HFFc6 (cell line): ENCODE measurements around the gene TFAP2D. TPM values are rescaled to one million over a fixed set of nuclear protein-coding genes. Genes with fewer than 3 reads are reported as not detected.

Experiments used
- DNase-seq: peaks from one replicate; pipeline ENCODE4 v3.0.0-alpha.2; 2018
- H3K27ac Mint-ChIP-seq: 2 replicates; pipeline ENCODE4 v1.8.0; 2020; ENCODE audit warnings: mild to moderate bottlenecking, mixed read lengths
- H3K27me3 Mint-ChIP-seq: 2 replicates; pipeline ENCODE4 v1.8.0; 2021; ENCODE audit warnings: mild to moderate bottlenecking, moderate library complexity, mixed read lengths; ENCODE audit not compliant: insufficient read depth
- H3K36me3 Mint-ChIP-seq: 2 replicates; pipeline ENCODE4 v1.8.0; 2021; ENCODE audit warnings: low read depth, mixed read lengths
- H3K4me1 Mint-ChIP-seq: 2 replicates; pipeline ENCODE4 v1.8.0; 2020; ENCODE audit warnings: low read depth, mixed read lengths
- H3K4me3 Mint-ChIP-seq: 2 replicates; pipeline ENCODE4 v1.8.0; 2020; ENCODE audit warnings: mild to moderate bottlenecking, moderate library complexity, mixed read lengths
- H3K9me3 Mint-ChIP-seq: 2 replicates; pipeline ENCODE4 v1.8.0; 2020; ENCODE audit warnings: mild to moderate bottlenecking, mixed read lengths
- total RNA-seq, 6 experiments: library from RNA; stranded (reverse); fragmentation: NEBNext Ultra II Directional; extraction: Animal tissue kit (Norgen Biotek cat#: 25700); gene quantifications; 2 replicates in 1 of 6; 3 replicates in 5 of 6; pipeline ENCODE4 v1.2.3, GENCODE V29; 2021
- TF ChIP-seq, protein P1 (sequence below): fragments of 200-600 bp; sonication (generic); IDR thresholded peaks from 2 replicates; pipeline ENCODE4 v1.5.0; 2021; ENCODE audit warnings: antibody characterized with exemption, mild to moderate bottlenecking

Gene TFAP2D
- total RNA-seq, 6 experiments from 2014 or later: not detected

- no peaks in the 10 kb centered on the region for H3K9me3 Mint-ChIP-seq
- H3K36me3 Mint-ChIP-seq: no peaks in the 10 kb centered on the region
- H3K4me3 Mint-ChIP-seq: no peak within 1 kb of the TSS
- TF ChIP-seq, protein P1, sequence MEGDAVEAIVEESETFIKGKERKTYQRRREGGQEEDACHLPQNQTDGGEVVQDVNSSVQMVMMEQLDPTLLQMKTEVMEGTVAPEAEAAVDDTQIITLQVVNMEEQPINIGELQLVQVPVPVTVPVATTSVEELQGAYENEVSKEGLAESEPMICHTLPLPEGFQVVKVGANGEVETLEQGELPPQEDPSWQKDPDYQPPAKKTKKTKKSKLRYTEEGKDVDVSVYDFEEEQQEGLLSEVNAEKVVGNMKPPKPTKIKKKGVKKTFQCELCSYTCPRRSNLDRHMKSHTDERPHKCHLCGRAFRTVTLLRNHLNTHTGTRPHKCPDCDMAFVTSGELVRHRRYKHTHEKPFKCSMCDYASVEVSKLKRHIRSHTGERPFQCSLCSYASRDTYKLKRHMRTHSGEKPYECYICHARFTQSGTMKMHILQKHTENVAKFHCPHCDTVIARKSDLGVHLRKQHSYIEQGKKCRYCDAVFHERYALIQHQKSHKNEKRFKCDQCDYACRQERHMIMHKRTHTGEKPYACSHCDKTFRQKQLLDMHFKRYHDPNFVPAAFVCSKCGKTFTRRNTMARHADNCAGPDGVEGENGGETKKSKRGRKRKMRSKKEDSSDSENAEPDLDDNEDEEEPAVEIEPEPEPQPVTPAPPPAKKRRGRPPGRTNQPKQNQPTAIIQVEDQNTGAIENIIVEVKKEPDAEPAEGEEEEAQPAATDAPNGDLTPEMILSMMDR: no peak
- H3K27me3 Mint-ChIP-seq: peaks cover 48% of the 10 kb centered on the region
- DNase-seq: no peak
- no peak within 1 kb of the TSS for H3K27ac Mint-ChIP-seq
- peaks cover 10% of the 10 kb centered on the region for H3K4me1 Mint-ChIP-seq
These were observed 105.3 kb downstream of the TFAP2D start, which contains the start of gene TFAP2B for GRCh38 chr6:50818673-50819072. TSS of gene TFAP2B (plus strand) at chr6:50818871. CDS start at chr6:50818892, 21 bp downstream.

DNA sequence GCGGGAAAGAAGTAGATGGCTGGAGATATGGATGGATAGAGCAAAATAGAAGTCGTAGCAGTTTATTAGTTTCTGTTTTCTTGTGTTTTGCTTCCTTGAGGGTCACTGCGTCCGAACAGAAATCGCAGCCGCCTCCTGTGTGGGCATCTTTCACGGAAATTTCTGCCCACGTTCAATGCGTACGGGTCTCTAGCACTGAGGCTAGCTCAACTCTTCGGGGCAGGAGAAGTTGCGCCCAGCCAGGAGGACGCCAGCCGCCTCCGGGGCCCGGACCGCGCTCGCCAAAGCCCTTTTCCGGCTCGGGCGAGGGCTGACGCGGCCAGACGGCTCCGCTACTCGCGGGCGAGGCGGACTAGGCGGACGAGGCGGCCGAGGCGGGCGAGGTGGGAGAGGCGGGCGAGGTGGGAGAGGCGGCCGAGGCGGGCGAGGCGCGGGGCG, 106.2 kb downstream of the TFAP2D start:
- no peak overlapping the region; the same call in 1 of the 2 replicates for H3K4me3 Mint-ChIP-seq
- H3K27me3 Mint-ChIP-seq: peaks cover 53% of the 10 kb centered on the region
- TF ChIP-seq, protein P1: no peak

DNA sequence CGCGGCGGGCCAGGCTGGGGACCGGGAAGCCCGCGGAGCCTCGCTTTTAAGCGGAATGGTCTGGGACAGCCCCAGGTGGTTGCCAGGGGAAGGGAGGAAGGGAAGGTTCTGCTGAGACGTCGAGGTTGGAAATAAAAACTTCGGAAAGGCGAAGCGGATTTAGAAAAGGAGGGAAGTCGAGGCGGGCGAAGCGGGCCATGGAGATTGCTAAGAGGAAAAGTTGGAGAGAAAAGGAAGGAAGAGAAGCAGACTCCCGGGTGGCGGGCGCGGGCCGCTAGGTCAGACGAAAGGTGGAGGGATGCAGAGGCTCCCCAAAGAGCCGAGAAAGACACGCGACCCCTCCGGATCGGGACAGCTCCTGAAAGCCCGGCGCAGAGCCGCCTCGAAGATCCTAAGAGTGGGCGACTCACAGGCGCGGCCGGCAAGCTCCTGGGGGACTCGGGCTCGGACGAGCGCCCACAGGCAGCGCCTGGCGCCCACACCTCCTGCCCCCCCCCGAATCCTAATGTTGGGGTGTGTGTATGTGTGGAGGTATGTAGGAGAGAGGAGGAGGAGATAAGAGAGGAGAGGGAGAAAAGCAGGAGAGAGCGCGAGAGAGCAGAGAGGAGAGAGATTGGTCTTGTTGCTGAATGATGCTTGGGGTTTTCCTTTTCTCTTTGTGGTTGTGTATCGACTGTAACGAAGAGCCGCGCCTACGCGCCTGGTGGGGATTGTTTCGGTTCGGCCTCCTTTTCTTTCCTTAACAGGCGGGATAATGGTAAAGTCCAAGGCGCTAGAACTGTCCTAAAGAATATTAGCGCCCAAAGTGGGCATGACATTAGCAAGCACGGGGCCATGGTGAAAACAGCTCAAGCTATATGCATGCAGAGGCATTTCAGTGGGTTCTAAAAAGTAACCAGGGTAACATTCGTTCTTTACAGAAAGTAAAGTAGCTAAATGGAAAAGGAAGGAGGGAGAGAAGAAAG, 106.9 kb downstream of the TFAP2D start:
- Mint-ChIP-seq H3K36me3 (no peaks in the 10 kb centered on the region), H3K4me3 (peak overlapping the region; percentile 45; the same call in 1 of the 2 replicates), H3K4me1 (peaks cover 10% of the 10 kb centered on the region), H3K27ac (no peak overlapping the region), H3K27me3 (peaks cover 59% of the 10 kb centered on the region), H3K9me3 (no peaks in the 10 kb centered on the region)
- TF ChIP-seq, protein P1: no peak
- no peak for DNase-seq

More for the DNA sequence above, 106.2 kb downstream of the TFAP2D start:
- Mint-ChIP-seq H3K36me3 (no peaks in the 10 kb centered on the region), H3K27ac (no peak overlapping the region), H3K9me3 (no peaks in the 10 kb centered on the region), H3K4me1 (peaks cover 10% of the 10 kb centered on the region)
- no peak for DNase-seq

DNA sequence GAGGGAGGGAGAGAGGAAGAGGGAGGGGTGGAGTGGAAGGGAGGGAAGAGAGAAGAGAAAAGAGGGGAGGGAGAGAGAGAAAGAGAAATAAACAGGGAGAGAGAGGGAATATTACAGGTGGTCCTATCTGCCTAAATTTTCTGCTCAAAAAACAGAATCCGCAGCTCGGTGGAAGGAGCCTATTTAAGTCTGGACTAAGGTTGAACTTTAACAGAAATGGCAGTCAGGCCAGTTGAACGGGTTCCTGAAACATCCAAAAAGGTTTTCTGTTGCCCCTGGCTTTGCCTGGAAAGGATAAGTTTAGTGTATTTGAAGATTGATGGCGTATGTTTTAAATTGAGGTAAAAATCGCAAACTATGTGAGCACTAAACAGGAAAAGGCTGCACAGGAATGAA, 107.5 kb downstream of the TFAP2D start:
- Mint-ChIP-seq H3K9me3 (no peaks in the 10 kb centered on the region), H3K36me3 (no peaks in the 10 kb centered on the region), H3K4me3 (no peak overlapping the region), H3K27me3 (peaks cover 64% of the 10 kb centered on the region), H3K27ac (no peak overlapping the region), H3K4me1 (peaks cover 3% of the 10 kb centered on the region)
- no peak for DNase-seq
- TF ChIP-seq, protein P1: no peak

- Mint-ChIP-seq H3K27me3 (peaks cover 70% of the 10 kb centered on the region), H3K4me1 (no peaks in the 10 kb centered on the region), H3K36me3 (no peaks in the 10 kb centered on the region), H3K4me3 (no peak overlapping the region), H3K27ac (no peak overlapping the region), H3K9me3 (no peaks in the 10 kb centered on the region)
- DNase-seq: no peak
- TF ChIP-seq, protein P1: no peak
These were observed 108.2 kb downstream of the TFAP2D start for GRCh38 chr6:50821441-50822077.
